Liver (tissue), 9 donors: ENCODE data around the gene ZNF185. TPM values are rescaled to one million over a fixed set of nuclear protein-coding genes. Genes with fewer than 3 reads are reported as not detected.

ENCODE experiments used
- DNase-seq: peaks from one replicate; pipeline ENCODE4 v3.0.0-alpha.2; 2017; ENCODE audit warnings: low spot score
- H3K27ac ChIP-seq, 2 donors: one replicate each; pipeline ENCODE4 v1.7.0; 2013; ENCODE audit warnings: inconsistent platforms in 2 of 2, low read length in 2 of 2, control low read depth in 1 of 2, low read depth in 1 of 2, mild to moderate bottlenecking in 1 of 2
- H3K27me3 ChIP-seq, 4 donors: one replicate each; pipeline versions ENCODE4 v1.6.1 to v1.7.0; 2013; ENCODE audit warnings: low read length in 3 of 4, inconsistent platforms in 1 of 4, mild to moderate bottlenecking in 1 of 4, moderate library complexity in 1 of 4; ENCODE audit not compliant: control insufficient read depth in 4 of 4, insufficient read depth in 4 of 4
- H3K36me3 ChIP-seq, 4 donors: one replicate each; pipeline versions ENCODE4 v1.6.1 to v1.7.0; 2013; ENCODE audit warnings: low read length in 3 of 4, mild to moderate bottlenecking in 3 of 4, low read depth in 1 of 4, moderate library complexity in 1 of 4; ENCODE audit not compliant: control insufficient read depth in 4 of 4, insufficient read depth in 3 of 4
- H3K4me1 ChIP-seq, 4 donors: one replicate each; pipeline versions ENCODE4 v1.6.1 to v1.7.0; 2013; ENCODE audit warnings: low read length in 3 of 4, mild to moderate bottlenecking in 3 of 4, moderate library complexity in 1 of 4; ENCODE audit not compliant: control insufficient read depth in 4 of 4, insufficient read depth in 4 of 4
- H3K4me3 ChIP-seq, 3 donors: one replicate each; pipeline versions ENCODE4 v1.6.1 to v1.7.0; 2013; ENCODE audit warnings: low read length in 3 of 3, control low read depth in 1 of 3, low read depth in 1 of 3, mild to moderate bottlenecking in 1 of 3
- H3K9ac ChIP-seq, 2 donors: one replicate each; pipeline ENCODE4 v1.7.0; 2013; ENCODE audit warnings: low read length in 2 of 2, mild to moderate bottlenecking in 2 of 2, moderate library complexity in 2 of 2, control low read depth in 1 of 2, low read depth in 1 of 2
- H3K9me3 ChIP-seq, 4 donors: one replicate each; pipeline versions ENCODE4 v1.6.1 to v1.7.0; 2013; ENCODE audit warnings: low read length in 3 of 4; ENCODE audit not compliant: control insufficient read depth in 4 of 4
- CTCF ChIP-seq: fragments of 150-350 bp; IDR thresholded peaks from 2 replicates; pipeline ENCODE4 v1.5.1; 2017; ENCODE audit warnings: improper control_type of control experiment, low read depth, low read length; ENCODE audit not compliant: missing input control
- EGR1 ChIP-seq, 2 donors: IDR thresholded peaks; 2 replicates each; pipeline ENCODE4 v1.6.1; 2016 to 2018; ENCODE audit warnings: antibody characterized with exemption in 2 of 2, low read depth in 2 of 2
- FOXA1 ChIP-seq: IDR thresholded peaks from 2 replicates; pipeline ENCODE4 v1.6.1; 2016; ENCODE audit warnings: antibody characterized with exemption
- FOXA2 ChIP-seq: IDR thresholded peaks from 2 replicates; pipeline ENCODE4 v1.6.1; 2016; ENCODE audit warnings: antibody characterized with exemption
- HNF4A ChIP-seq, 2 donors: conservative IDR thresholded peaks; 2 replicates each; pipeline ENCODE4 v1.6.1; 2016; ENCODE audit warnings: antibody characterized with exemption in 2 of 2, mild to moderate bottlenecking in 2 of 2
- JUND ChIP-seq, 2 donors: IDR thresholded peaks; 2 replicates each; pipeline ENCODE4 v1.6.1; 2016; ENCODE audit warnings: antibody characterized with exemption in 2 of 2
- MAX ChIP-seq: IDR thresholded peaks from 2 replicates; pipeline ENCODE4 v1.6.1; 2016; ENCODE audit warnings: antibody characterized with exemption
- NR2F2 ChIP-seq: IDR thresholded peaks from 2 replicates; pipeline ENCODE4 v1.6.1; 2016; ENCODE audit warnings: antibody characterized with exemption
- RAD21 ChIP-seq, 2 donors: IDR thresholded peaks; 2 replicates each; pipeline ENCODE4 v1.6.1; 2016; ENCODE audit warnings: antibody characterized with exemption in 2 of 2, mild to moderate bottlenecking in 2 of 2
- REST ChIP-seq: IDR thresholded peaks from 2 replicates; pipeline ENCODE4 v1.6.1; 2016; ENCODE audit warnings: antibody characterized with exemption, mild to moderate bottlenecking
- RXRA ChIP-seq, 2 donors: IDR thresholded peaks; 2 replicates each; pipeline ENCODE4 v1.6.1; 2017 to 2018; ENCODE audit warnings: antibody characterized with exemption in 2 of 2, mild to moderate bottlenecking in 1 of 2
- SP1 ChIP-seq: IDR thresholded peaks from 2 replicates; pipeline ENCODE4 v1.6.1; 2018; ENCODE audit warnings: antibody characterized with exemption, mild to moderate bottlenecking
- TAF1 ChIP-seq: conservative IDR thresholded peaks from 2 replicates; pipeline ENCODE4 v1.6.1; 2016; ENCODE audit warnings: antibody characterized with exemption, mild to moderate bottlenecking
- YY1 ChIP-seq: IDR thresholded peaks from 2 replicates; pipeline ENCODE4 v1.6.1; 2016; ENCODE audit warnings: antibody characterized with exemption, mild to moderate bottlenecking
- WGBS: extraction: QIAGEN DNeasy Blood & Tissue Kit; methylation state at CpG from one replicate; pipeline ENCODE4 v1.1.7; 2013; 5-methylcytosine and 5-hydroxymethylcytosine counted together
- polyA plus RNA-seq, 2 donors: library from polyadenylated mRNA; stranded (reverse) in 1 of 2; unstranded in 1 of 2; fragments of 200-250 nt in 1 of 2; fragments of >200 nt in 1 of 2; fragmentation: Nextera tagmentation in 1 of 2; extraction: Ambion mirVana in 1 of 2; gene quantifications; one replicate each; pipeline versions ENCODE4 v1.2.1 to v1.2.3, GENCODE V29; 2013 to 2015
- total RNA-seq, 2 donors: library from RNA; depleted of rRNA; stranded (reverse); fragments of >200 nt; gene quantifications; one replicate each; pipeline ENCODE4 v1.2.3, GENCODE V29; 2014
- TF ChIP-seq, protein P1 (sequence below): IDR thresholded peaks from 2 replicates; pipeline ENCODE4 v1.6.1; 2016; ENCODE audit warnings: antibody characterized with exemption
- donor health status: healthy.
- donor health status: healthy.
- donor health status: healthy.
- donor health status: healthy.
- donor health status: healthy.

The ZNF185 gene
- total and polyA plus RNA-seq, 4 donors, result 0.44 to 3.2 (median 0.94) TPM

DNA sequence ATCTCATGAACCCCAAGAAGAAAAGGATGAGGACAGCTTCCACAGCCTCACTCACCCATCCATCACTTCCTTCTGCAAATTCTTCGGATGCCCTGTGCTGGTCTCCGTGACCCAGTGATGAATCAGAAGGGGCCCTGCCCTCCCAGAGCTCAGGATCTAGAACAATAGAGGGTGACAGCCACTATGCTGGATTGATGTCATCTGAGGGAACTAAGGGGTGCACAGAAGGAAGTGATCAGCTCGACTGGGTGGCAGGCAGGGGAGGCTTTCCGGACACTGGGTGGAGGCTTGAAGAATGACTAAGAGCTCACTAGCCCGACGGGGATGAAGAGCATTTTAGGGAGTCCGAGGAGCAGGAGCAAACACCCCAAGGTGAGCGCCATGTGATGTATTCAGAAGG, 1.4 kb upstream of the ZNF185 start:
- TF ChIP-seq NR2F2 (no peak), SP1 (no peak), FOXA1 (no peak), CTCF (no peak), RXRA (IDR thresholded peaks at IDR 0.05) (no peak), TAF1 (no peak), HNF4A (conservative IDR thresholded peaks at IDR 0.05) (no peak), REST (no peak), RAD21 (IDR thresholded peaks at IDR 0.05) (no peak)
- TF ChIP-seq, protein P1, sequence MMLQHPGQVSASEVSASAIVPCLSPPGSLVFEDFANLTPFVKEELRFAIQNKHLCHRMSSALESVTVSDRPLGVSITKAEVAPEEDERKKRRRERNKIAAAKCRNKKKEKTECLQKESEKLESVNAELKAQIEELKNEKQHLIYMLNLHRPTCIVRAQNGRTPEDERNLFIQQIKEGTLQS, result no peak
- 86% methylated on average over 8 of the region's 8 CpGs for WGBS
- no peak overlapping the region for H3K9ac ChIP-seq
- no peak for DNase-seq
- no peaks in the 10 kb centered on the region for H3K36me3 ChIP-seq
- no peak overlapping the region for H3K27ac ChIP-seq
- H3K4me3 ChIP-seq, result no peak overlapping the region
- peaks cover 0 to 6% (median 2%) of the 10 kb centered on the region in 4 donors for H3K27me3 ChIP-seq
- no peaks in the 10 kb centered on the region for H3K9me3 ChIP-seq
- H3K4me1 ChIP-seq, result no peaks in the 10 kb centered on the region

DNA sequence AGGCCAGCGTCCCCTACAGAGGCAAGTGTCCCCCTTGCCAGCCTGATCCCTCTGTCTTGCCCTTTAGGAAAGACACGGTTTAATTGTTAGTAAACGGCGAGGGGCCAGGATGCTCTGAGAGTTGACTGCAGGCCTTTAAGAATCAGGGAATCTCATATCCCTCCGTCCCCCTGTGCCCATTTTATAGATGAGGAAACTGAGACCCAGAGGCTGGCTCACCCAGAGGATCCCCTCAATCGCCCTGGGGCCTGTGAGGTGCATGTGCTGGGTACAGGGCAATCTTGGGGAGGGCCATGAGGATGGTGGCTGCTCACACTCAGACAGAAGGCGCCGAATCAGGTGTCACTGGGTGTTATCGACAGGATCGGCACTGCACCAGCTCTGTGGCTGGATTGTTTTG, 575 bp downstream of the ZNF185 start:
- WGBS, result 74% methylated on average over 10 of the region's 10 CpGs
- no peaks in the 10 kb centered on the region for H3K9me3 ChIP-seq
- no peaks in the 10 kb centered on the region for H3K36me3 ChIP-seq
- no peaks in the 10 kb centered on the region for H3K4me1 ChIP-seq
- no peak overlapping the region for H3K27ac ChIP-seq
- TF ChIP-seq TAF1 (no peak), MAX (no peak), EGR1 (IDR thresholded peaks at IDR 0.05; ENCODE audit: low read depth in 2 of 2) (no peak), YY1 (no peak), FOXA2 (no peak), JUND (IDR thresholded peaks at IDR 0.05) (no peak)
- TF ChIP-seq, protein P1, result no peak
- H3K9ac ChIP-seq, result no peak overlapping the region
- peaks cover 0 to 6% (median 2%) of the 10 kb centered on the region in 4 donors for H3K27me3 ChIP-seq
- DNase-seq, result no peak
- H3K4me3 ChIP-seq, result no peak overlapping the region
